Measurements from ENCODE around the gene CTSZ. TPM values are rescaled to one million over a fixed set of nuclear protein-coding genes. Genes with fewer than 3 reads are reported as not detected.

Gene CTSZ
- total and polyA plus RNA-seq, 2 donors (not counting 1 experiment from before 2014, with no cell fraction given), result 285 to 319 TPM

DNA sequence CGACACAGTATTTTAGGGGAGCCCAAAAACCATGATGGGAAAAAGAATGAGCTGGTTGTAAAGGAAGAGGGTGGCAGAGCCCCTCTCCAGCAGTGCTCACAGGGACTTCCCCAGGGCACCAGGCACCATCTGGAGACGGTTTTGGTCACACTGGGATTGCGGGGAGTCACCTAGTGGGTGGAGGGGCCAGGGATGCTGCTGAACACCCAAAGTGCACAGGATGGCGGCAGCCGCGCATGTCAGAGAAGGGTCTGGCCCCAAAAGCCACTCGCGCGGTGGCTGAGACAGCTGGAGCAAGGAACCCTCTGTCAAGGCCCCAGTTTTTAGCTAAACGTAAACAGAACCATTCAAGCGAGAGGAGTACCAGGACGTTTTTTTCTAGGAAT lies 10.8 kb downstream of the CTSZ start:
- Mint-ChIP-seq H3K9me3 (ENCODE audit: insufficient read depth) (no peaks in the 10 kb centered on the region), H3K27me3 (no peaks in the 10 kb centered on the region), H3K4me1 (peaks cover 48% of the 10 kb centered on the region), H3K4me3 (no peak overlapping the region), H3K27ac (peak overlapping the region; percentile 52)
- Histone ChIP-seq H3K4me3 (ENCODE audit: control extremely low read depth in 1 of 5, extremely low read depth in 1 of 5, insufficient read depth in 1 of 5, low read depth in 2 of 5, low read length in 4 of 5) (no peak overlapping the region), H3K79me2 (ENCODE audit: control insufficient read depth, insufficient read depth, low read length) (peaks cover 30% of the 10 kb centered on the region), H4K20me1 (ENCODE audit: control insufficient read depth, insufficient read depth, low read length, poor library complexity, severe bottlenecking) (peaks cover 46% of the 10 kb centered on the region), H3K9ac (ENCODE audit: low read length) (no peak overlapping the region), H2AFZ (ENCODE audit: insufficient read depth, low read depth, low read length, poor library complexity, severe bottlenecking) (no peak overlapping the region), H3K9me3 (ENCODE audit: control extremely low read depth in 1 of 3, control insufficient read depth in 2 of 3, insufficient read depth in 1 of 3, low read length in 2 of 3) (no peaks in the 10 kb centered on the region), H3K4me2 (replicated peaks; ENCODE audit: low read depth, low read length, poor library complexity, severe bottlenecking) (no peak overlapping the region), H3K27ac (ENCODE audit: low read length in 2 of 2) (peak overlapping the region in 1 of 2 donors; percentile 44), H3K4me1 (ENCODE audit: control insufficient read depth in 2 of 2, insufficient read depth in 2 of 2, low read length in 2 of 2) (peaks cover 17 to 30% of the 10 kb centered on the region in 2 donors), H3K27me3 (replicated peaks in 1 of 4; ENCODE audit: control extremely low read depth in 1 of 4, control insufficient read depth in 3 of 4, insufficient read depth in 4 of 4, low read length in 3 of 4) (no peaks in the 10 kb centered on the region), H3K36me3 (replicated peaks in 1 of 2; ENCODE audit: control extremely low read depth in 1 of 2, control insufficient read depth in 1 of 2, extremely low read depth in 1 of 2, insufficient read depth in 2 of 2, low read length in 1 of 2) (peaks cover 3 to 92% of the 10 kb centered on the region in 2 experiments)
- 97% methylated on average over 11 of the region's 12 CpGs for WGBS (ENCODE audit: insufficient coverage)
- POLR2A ChIA-PET, result interaction anchor here (0.9 to 1.8 kb wide), 3 partner anchors 9 to 36 kb away, joined by 3 to 7 read pairs (median 7); partner anchors contain the start of gene ATP5F1E
- intact Hi-C loops (cut with micrococcal nuclease), result no loop called here
- CTCF ChIA-PET, result interaction anchor here (0.8 kb wide), 1 partner anchor 211 kb away, joined by 4 read pairs; no protein-coding TSS in a partner anchor
- TF ChIP-seq, protein P1, sequence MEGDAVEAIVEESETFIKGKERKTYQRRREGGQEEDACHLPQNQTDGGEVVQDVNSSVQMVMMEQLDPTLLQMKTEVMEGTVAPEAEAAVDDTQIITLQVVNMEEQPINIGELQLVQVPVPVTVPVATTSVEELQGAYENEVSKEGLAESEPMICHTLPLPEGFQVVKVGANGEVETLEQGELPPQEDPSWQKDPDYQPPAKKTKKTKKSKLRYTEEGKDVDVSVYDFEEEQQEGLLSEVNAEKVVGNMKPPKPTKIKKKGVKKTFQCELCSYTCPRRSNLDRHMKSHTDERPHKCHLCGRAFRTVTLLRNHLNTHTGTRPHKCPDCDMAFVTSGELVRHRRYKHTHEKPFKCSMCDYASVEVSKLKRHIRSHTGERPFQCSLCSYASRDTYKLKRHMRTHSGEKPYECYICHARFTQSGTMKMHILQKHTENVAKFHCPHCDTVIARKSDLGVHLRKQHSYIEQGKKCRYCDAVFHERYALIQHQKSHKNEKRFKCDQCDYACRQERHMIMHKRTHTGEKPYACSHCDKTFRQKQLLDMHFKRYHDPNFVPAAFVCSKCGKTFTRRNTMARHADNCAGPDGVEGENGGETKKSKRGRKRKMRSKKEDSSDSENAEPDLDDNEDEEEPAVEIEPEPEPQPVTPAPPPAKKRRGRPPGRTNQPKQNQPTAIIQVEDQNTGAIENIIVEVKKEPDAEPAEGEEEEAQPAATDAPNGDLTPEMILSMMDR (IDR thresholded peaks at IDR 0.05), result no peak
- no peak for TF ChIP-seq EZH2 (IDR thresholded peaks at IDR 0.05; ENCODE audit: borderline replicate concordance, insufficient read depth, low read depth, low read length, poor library complexity, severe bottlenecking)
- DNase-seq (no peak), ATAC-seq (ENCODE audit: low read depth) (no peak)

DNA sequence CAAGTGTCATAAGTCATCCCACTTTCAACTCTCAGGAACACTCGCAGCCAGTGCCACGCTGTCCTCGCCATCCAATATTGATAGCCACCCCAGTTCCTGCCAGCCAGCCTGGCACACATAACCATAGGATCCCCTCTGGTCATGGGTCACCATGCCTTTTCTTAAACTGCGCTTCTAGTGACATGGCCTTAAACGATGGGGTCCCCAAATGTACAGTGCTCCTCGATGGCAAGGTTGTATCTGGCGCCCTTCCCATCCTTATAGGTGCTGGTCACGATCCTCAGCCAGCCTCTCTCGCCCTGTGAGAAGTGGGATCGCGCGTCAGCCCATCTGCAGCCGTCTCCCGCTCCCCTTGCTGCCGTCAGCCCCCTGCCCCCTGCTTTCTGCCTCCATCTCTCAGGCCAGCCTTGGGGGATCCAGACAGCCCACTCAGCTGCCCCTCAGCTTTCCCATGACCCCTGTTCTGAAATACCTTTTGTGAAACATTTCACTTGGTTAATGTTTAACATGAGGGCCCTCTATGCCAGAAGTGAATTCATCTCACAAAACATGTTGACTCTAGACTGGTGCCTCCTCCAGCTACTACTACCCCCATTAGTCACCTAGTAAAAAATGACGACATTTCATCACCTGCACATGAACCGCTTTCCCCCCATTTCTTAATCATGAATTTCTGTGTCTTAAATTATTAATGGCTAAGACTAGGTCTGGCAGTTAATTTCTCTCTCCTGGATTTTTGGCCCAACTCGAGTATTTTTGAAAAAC lies 11.4 kb downstream of the CTSZ start:
- H3K9ac ChIP-seq (ENCODE audit: low read length), result no peak overlapping the region
- CTCF ChIA-PET, result interaction anchor here (1.6 kb wide), 1 partner anchor 226 kb away, joined by 3 read pairs; no protein-coding TSS in a partner anchor
- ATAC-seq (ENCODE audit: low read depth) (no peak), DNase-seq (no peak)
- peak overlapping the region in 1 of 2 donors; percentile 44 for H3K27ac ChIP-seq (ENCODE audit: low read length in 2 of 2)
- Mint-ChIP-seq H3K4me3 (peak overlapping the region; percentile 24), H3K9me3 (ENCODE audit: insufficient read depth) (no peaks in the 10 kb centered on the region), H3K27me3 (no peaks in the 10 kb centered on the region), H3K4me1 (peaks cover 45% of the 10 kb centered on the region), H3K27ac (peak overlapping the region; percentile 52)
- H3K36me3 ChIP-seq (replicated peaks in 1 of 2; ENCODE audit: control extremely low read depth in 1 of 2, control insufficient read depth in 1 of 2, extremely low read depth in 1 of 2, insufficient read depth in 2 of 2, low read length in 1 of 2), result peaks cover 5 to 92% of the 10 kb centered on the region in 2 experiments
- H3K27me3 ChIP-seq (replicated peaks in 1 of 4; ENCODE audit: control extremely low read depth in 1 of 4, control insufficient read depth in 3 of 4, insufficient read depth in 4 of 4, low read length in 3 of 4), result no peaks in the 10 kb centered on the region
- no peak overlapping the region for H2AFZ ChIP-seq (ENCODE audit: insufficient read depth, low read depth, low read length, poor library complexity, severe bottlenecking)
- POLR2A ChIA-PET, result interaction anchor here (0.6 to 1.8 kb wide), 6 partner anchors 9 to 189 kb away, joined by 3 to 8 read pairs (median 5); partner anchors contain the start of gene ATP5F1E
- no peaks in the 10 kb centered on the region for H3K9me3 ChIP-seq (ENCODE audit: control extremely low read depth in 1 of 3, control insufficient read depth in 2 of 3, insufficient read depth in 1 of 3, low read length in 2 of 3)
- peaks cover 17 to 30% of the 10 kb centered on the region in 2 donors for H3K4me1 ChIP-seq (ENCODE audit: control insufficient read depth in 2 of 2, insufficient read depth in 2 of 2, low read length in 2 of 2)
- no peak overlapping the region for H3K4me2 ChIP-seq (replicated peaks; ENCODE audit: low read depth, low read length, poor library complexity, severe bottlenecking)
- no peak overlapping the region for H3K4me3 ChIP-seq (ENCODE audit: control extremely low read depth in 1 of 5, extremely low read depth in 1 of 5, insufficient read depth in 1 of 5, low read depth in 2 of 5, low read length in 4 of 5)
- 96% methylated on average over 10 of the region's 18 CpGs for WGBS (ENCODE audit: insufficient coverage)
- peaks cover 24% of the 10 kb centered on the region for H3K79me2 ChIP-seq (ENCODE audit: control insufficient read depth, insufficient read depth, low read length)
- H4K20me1 ChIP-seq (ENCODE audit: control insufficient read depth, insufficient read depth, low read length, poor library complexity, severe bottlenecking), result peaks cover 40% of the 10 kb centered on the region
- TF ChIP-seq, protein P1 (IDR thresholded peaks at IDR 0.05), result no peak
- no peak for TF ChIP-seq EZH2 (IDR thresholded peaks at IDR 0.05; ENCODE audit: borderline replicate concordance, insufficient read depth, low read depth, low read length, poor library complexity, severe bottlenecking)
- intact Hi-C loops (cut with micrococcal nuclease), result no loop called here
